ENCODE results near the gene LBH. TPM values are rescaled to one million over a fixed set of nuclear protein-coding genes. Genes with fewer than 3 reads are reported as not detected.
A peak's percentile ranks its signal among the peaks of the same experiment; 100 is the strongest.

LBH gene
- total and polyA plus RNA-seq, 4 donors: 22.9 to 133 (median 81.3) TPM

- no peaks in the 10 kb centered on the region for H3K27me3 ChIP-seq (ENCODE audit: control insufficient read depth in 3 of 3, insufficient read depth in 3 of 3, low read length in 2 of 3)
- TF ChIP-seq CTCF (IDR thresholded peaks at IDR 0.05; ENCODE audit: control extremely low read depth, extremely low read depth): no peak
- ATAC-seq (ENCODE audit: insufficient read depth, low FRiP score) (peak; percentile 39), DNase-seq (no peak)
- no peaks in the 10 kb centered on the region for H3K36me3 ChIP-seq (ENCODE audit: control insufficient read depth in 4 of 4, insufficient read depth in 4 of 4, low read length in 4 of 4)
- H3K4me1 ChIP-seq (ENCODE audit: control insufficient read depth in 5 of 5, insufficient read depth in 5 of 5, low read length in 5 of 5): peaks cover 0 to 11% (median 4%) of the 10 kb centered on the region in 5 donors
- peaks cover 0 to 2% (median 0%) of the 10 kb centered on the region in 4 donors for H3K9me3 ChIP-seq (ENCODE audit: control insufficient read depth in 4 of 4, insufficient read depth in 3 of 4, low read length in 3 of 4)
- WGBS, 2 donors: 30 to 44% methylated on average over 7 of the region's 7 CpGs
- no peak overlapping the region for H3K4me3 ChIP-seq
- no peak overlapping the region for H3K9ac ChIP-seq (ENCODE audit: insufficient read depth in 1 of 2, low read length in 2 of 2)
- peak overlapping the region in 1 of 2 donors; percentile 48 for H3K27ac ChIP-seq (ENCODE audit: low read depth in 1 of 2, low read length in 1 of 2)
These were observed 34.8 kb downstream of the LBH start for GRCh38 chr2:30266051-30266621.

DNA sequence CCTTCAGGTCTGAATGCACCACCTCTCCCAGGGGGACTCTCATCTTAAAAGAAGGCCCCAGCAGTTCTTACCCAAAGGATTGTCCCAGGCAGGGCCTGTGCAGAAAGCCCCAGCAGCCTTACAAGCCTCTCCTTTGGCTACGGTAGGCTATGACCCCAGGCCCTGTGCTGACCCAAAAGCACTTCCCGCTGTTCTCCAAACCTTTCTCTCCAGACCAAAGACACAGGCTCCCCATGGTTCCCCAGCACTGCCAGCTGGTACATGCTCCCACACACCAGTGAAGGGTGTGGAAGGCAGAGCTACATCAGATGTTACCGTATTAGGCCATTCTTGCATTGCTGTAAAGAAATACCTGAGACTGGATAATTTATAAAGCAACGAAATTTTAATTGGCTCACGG lies 35.4 kb downstream of the LBH start:
- H3K4me3 ChIP-seq: no peak overlapping the region
- 81 to 90% methylated on average over 5 of the region's 5 CpGs for WGBS, 2 donors
- no peak for DNase-seq
- H3K9ac ChIP-seq (ENCODE audit: insufficient read depth in 1 of 2, low read length in 2 of 2): no peak overlapping the region
- ATAC-seq (ENCODE audit: insufficient read depth, low FRiP score): peak; percentile 3
- peaks cover 0 to 2% (median 0%) of the 10 kb centered on the region in 4 donors for H3K9me3 ChIP-seq (ENCODE audit: control insufficient read depth in 4 of 4, insufficient read depth in 3 of 4, low read length in 3 of 4)
- H3K4me1 ChIP-seq (ENCODE audit: control insufficient read depth in 5 of 5, insufficient read depth in 5 of 5, low read length in 5 of 5): peaks cover 0 to 11% (median 4%) of the 10 kb centered on the region in 5 donors
- no peaks in the 10 kb centered on the region for H3K27me3 ChIP-seq (ENCODE audit: control insufficient read depth in 3 of 3, insufficient read depth in 3 of 3, low read length in 2 of 3)
- peak overlapping the region in 1 of 2 donors; percentile 48 for H3K27ac ChIP-seq (ENCODE audit: low read depth in 1 of 2, low read length in 1 of 2)
- no peaks in the 10 kb centered on the region for H3K36me3 ChIP-seq (ENCODE audit: control insufficient read depth in 4 of 4, insufficient read depth in 4 of 4, low read length in 4 of 4)
- TF ChIP-seq CTCF (IDR thresholded peaks at IDR 0.05; ENCODE audit: control extremely low read depth, extremely low read depth): no peak

GRCh38 chr2:30267161-30267975 lies 36.0 kb downstream of the LBH start:
- Histone ChIP-seq H3K4me1 (ENCODE audit: control insufficient read depth in 5 of 5, insufficient read depth in 5 of 5, low read length in 5 of 5) (peaks cover 0 to 12% (median 4%) of the 10 kb centered on the region in 5 donors), H3K36me3 (ENCODE audit: control insufficient read depth in 4 of 4, insufficient read depth in 4 of 4, low read length in 4 of 4) (no peaks in the 10 kb centered on the region), H3K27me3 (ENCODE audit: control insufficient read depth in 3 of 3, insufficient read depth in 3 of 3, low read length in 2 of 3) (no peaks in the 10 kb centered on the region), H3K4me3 (no peak overlapping the region), H3K27ac (ENCODE audit: low read depth in 1 of 2, low read length in 1 of 2) (peak overlapping the region in 1 of 2 donors; percentile 2), H3K9ac (ENCODE audit: insufficient read depth in 1 of 2, low read length in 2 of 2) (no peak overlapping the region), H3K9me3 (ENCODE audit: control insufficient read depth in 4 of 4, insufficient read depth in 3 of 4, low read length in 3 of 4) (peaks cover 0 to 2% (median 0%) of the 10 kb centered on the region in 4 donors)
- ATAC-seq (ENCODE audit: insufficient read depth, low FRiP score): no peak
- WGBS, 2 donors: 82 to 94% methylated on average over 13 of the region's 13 CpGs
- no peak for DNase-seq
- no peak for TF ChIP-seq CTCF (IDR thresholded peaks at IDR 0.05; ENCODE audit: control extremely low read depth, extremely low read depth)
